Neural progenitor cell (in vitro differentiated cells): ENCODE data around the gene MARCO. TPM values are rescaled to one million over a fixed set of nuclear protein-coding genes. Genes with fewer than 3 reads are reported as not detected.

Experiments
- DNase-seq: peaks from one replicate; pipeline ENCODE4 v3.0.0-alpha.2; 2016; ENCODE audit warnings: low spot score
- H2AFZ ChIP-seq: fragments of 200-600 bp; sonication (generic); replicated peaks from 2 replicates; pipeline ENCODE4 v1.6.1; 2016; ENCODE audit warnings: antibody characterized with exemption
- H3F3A ChIP-seq: fragments of 200-600 bp; sonication (generic); 2 replicates; pipeline ENCODE4 v1.6.1; 2016; ENCODE audit warnings: antibody characterized with exemption, low read depth
- H3K27ac ChIP-seq: fragments of 200-600 bp; sonication (generic); 2 replicates; pipeline ENCODE4 v1.5.1; 2016; ENCODE audit warnings: mild to moderate bottlenecking
- H3K27me3 ChIP-seq: fragments of 200-600 bp; sonication (generic); 2 replicates; pipeline ENCODE4 v1.6.1; 2016; ENCODE audit warnings: mild to moderate bottlenecking, moderate library complexity
- H3K36me3 ChIP-seq: fragments of 200-600 bp; sonication (generic); 2 replicates; pipeline ENCODE4 v1.5.1; 2016
- H3K4me1 ChIP-seq: fragments of 200-600 bp; sonication (generic); 2 replicates; pipeline ENCODE4 v1.6.1; 2016; ENCODE audit warnings: mixed run types
- H3K4me2 ChIP-seq: fragments of 200-600 bp; sonication (generic); 2 replicates; pipeline ENCODE4 v1.6.1; 2016
- H3K4me3 ChIP-seq: fragments of 200-600 bp; sonication (generic); 2 replicates; pipeline ENCODE4 v1.5.1; 2016
- H3K79me2 ChIP-seq: fragments of 200-600 bp; sonication (generic); 2 replicates; pipeline ENCODE4 v1.6.1; 2016; ENCODE audit warnings: low read depth
- H3K9ac ChIP-seq: fragments of 200-600 bp; sonication (generic); 2 replicates; pipeline ENCODE4 v1.6.1; 2016
- H3K9me3 ChIP-seq: fragments of 200-600 bp; sonication (generic); 2 replicates; pipeline ENCODE4 v1.5.1; 2016; ENCODE audit warnings: low read depth
- H4K20me1 ChIP-seq: fragments of 200-600 bp; sonication (generic); 2 replicates; pipeline ENCODE4 v1.6.1; 2016; ENCODE audit warnings: low read depth
- H3K27ac Mint-ChIP-seq: 3 replicates; pipeline ENCODE4 v1.8.0; 2021; ENCODE audit warnings: mixed read lengths
- H3K27me3 Mint-ChIP-seq: 2 replicates; pipeline ENCODE4 v1.8.0; 2022; ENCODE audit warnings: low read depth, mild to moderate bottlenecking, inconsistent platforms, moderate library complexity, mixed read lengths; ENCODE audit not compliant: insufficient read depth
- H3K36me3 Mint-ChIP-seq: 3 replicates; pipeline ENCODE4 v1.8.0; 2021; ENCODE audit warnings: mixed read lengths
- H3K4me1 Mint-ChIP-seq: 3 replicates; pipeline ENCODE4 v1.8.0; 2021; ENCODE audit warnings: mixed read lengths
- H3K4me3 Mint-ChIP-seq: 3 replicates; pipeline ENCODE4 v1.8.0; 2021; ENCODE audit warnings: mild to moderate bottlenecking, moderate library complexity, mixed read lengths
- H3K9me3 Mint-ChIP-seq: 3 replicates; pipeline ENCODE4 v1.8.0; 2020; ENCODE audit warnings: mixed read lengths
- EZH2 ChIP-seq: fragments of 200-600 bp; sonication (generic); IDR thresholded peaks from 2 replicates; pipeline ENCODE4 v1.6.1; 2017; ENCODE audit warnings: antibody characterized with exemption, mild to moderate bottlenecking, moderate library complexity
- EZH2phosphoT487 ChIP-seq: fragments of 200-600 bp; sonication (generic); IDR thresholded peaks from 2 replicates; pipeline ENCODE4 v1.6.1; 2017; ENCODE audit warnings: antibody characterized with exemption
- total RNA-seq: library from RNA; depleted of rRNA; stranded (reverse); fragments of >200 nt; gene quantifications from 2 replicates; pipeline ENCODE4 v1.2.3, GENCODE V29; 2015; ENCODE audit warnings: low replicate concordance
- TF ChIP-seq, protein P1 (sequence below): fragments of 200-600 bp; sonication (generic); IDR thresholded peaks from 2 replicates; pipeline ENCODE4 v1.5.1; 2017; ENCODE audit warnings: antibody characterized with exemption, mild to moderate bottlenecking

MARCO gene
- total RNA-seq, 1 donor from 2014 or later: not detected

- H3K9me3 Mint-ChIP-seq: no peaks in the 10 kb centered on the region
- Histone ChIP-seq H4K20me1 (no peaks in the 10 kb centered on the region), H3F3A (no peaks in the 10 kb centered on the region), H3K4me2 (no peak overlapping the region), H2AFZ (no peak overlapping the region), H3K36me3 (no peaks in the 10 kb centered on the region), H3K4me1 (no peaks in the 10 kb centered on the region), H3K4me3 (no peak overlapping the region), H3K79me2 (no peaks in the 10 kb centered on the region), H3K27ac (no peak overlapping the region), H3K9ac (no peak overlapping the region), H3K27me3 (peaks cover 13% of the 10 kb centered on the region), H3K9me3 (no peaks in the 10 kb centered on the region)
- H3K36me3 Mint-ChIP-seq: no peaks in the 10 kb centered on the region
- no peak overlapping the region for H3K27ac Mint-ChIP-seq
- DNase-seq: no peak
- H3K4me1 Mint-ChIP-seq: no peaks in the 10 kb centered on the region
- TF ChIP-seq, protein P1, sequence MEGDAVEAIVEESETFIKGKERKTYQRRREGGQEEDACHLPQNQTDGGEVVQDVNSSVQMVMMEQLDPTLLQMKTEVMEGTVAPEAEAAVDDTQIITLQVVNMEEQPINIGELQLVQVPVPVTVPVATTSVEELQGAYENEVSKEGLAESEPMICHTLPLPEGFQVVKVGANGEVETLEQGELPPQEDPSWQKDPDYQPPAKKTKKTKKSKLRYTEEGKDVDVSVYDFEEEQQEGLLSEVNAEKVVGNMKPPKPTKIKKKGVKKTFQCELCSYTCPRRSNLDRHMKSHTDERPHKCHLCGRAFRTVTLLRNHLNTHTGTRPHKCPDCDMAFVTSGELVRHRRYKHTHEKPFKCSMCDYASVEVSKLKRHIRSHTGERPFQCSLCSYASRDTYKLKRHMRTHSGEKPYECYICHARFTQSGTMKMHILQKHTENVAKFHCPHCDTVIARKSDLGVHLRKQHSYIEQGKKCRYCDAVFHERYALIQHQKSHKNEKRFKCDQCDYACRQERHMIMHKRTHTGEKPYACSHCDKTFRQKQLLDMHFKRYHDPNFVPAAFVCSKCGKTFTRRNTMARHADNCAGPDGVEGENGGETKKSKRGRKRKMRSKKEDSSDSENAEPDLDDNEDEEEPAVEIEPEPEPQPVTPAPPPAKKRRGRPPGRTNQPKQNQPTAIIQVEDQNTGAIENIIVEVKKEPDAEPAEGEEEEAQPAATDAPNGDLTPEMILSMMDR: no peak
- TF ChIP-seq EZH2phosphoT487 (no peak), EZH2 (no peak)
- H3K4me3 Mint-ChIP-seq: no peak overlapping the region
- H3K27me3 Mint-ChIP-seq: peaks cover 4% of the 10 kb centered on the region
These were observed 41.9 kb downstream of the MARCO start for GRCh38 chr2:118983915-118984314.

DNA sequence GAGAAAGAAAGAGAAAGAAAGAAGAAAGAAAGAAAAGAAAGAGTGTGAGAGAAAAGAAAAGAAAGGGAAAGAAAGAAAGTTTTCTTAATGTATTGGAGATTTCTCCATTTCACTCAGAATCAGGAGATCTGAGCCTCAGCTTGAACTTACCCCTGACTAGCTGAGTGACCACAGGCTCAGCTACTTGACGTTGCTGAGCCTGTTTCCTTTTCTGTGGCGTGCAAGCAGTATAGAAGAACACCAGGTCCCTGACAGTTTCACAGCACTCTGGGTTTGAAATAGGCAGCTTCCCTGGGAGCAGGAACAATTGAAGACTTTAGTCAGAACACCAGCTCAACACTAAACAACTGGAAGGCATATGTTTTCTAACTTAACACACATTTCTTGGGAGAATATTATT lies 44.7 kb downstream of the MARCO start:
- H3K9me3 ChIP-seq: no peaks in the 10 kb centered on the region
- H3K9ac ChIP-seq: no peak overlapping the region
- no peaks in the 10 kb centered on the region for H3K4me1 Mint-ChIP-seq
- TF ChIP-seq EZH2phosphoT487 (no peak), EZH2 (no peak)
- TF ChIP-seq, protein P1: no peak
- no peaks in the 10 kb centered on the region for H3K36me3 Mint-ChIP-seq
- H3F3A ChIP-seq: no peaks in the 10 kb centered on the region
- no peaks in the 10 kb centered on the region for H3K9me3 Mint-ChIP-seq
- no peaks in the 10 kb centered on the region for H3K79me2 ChIP-seq
- no peaks in the 10 kb centered on the region for H3K27me3 ChIP-seq
- H2AFZ ChIP-seq: no peak overlapping the region
- H3K27ac ChIP-seq: no peak overlapping the region
- DNase-seq: no peak
- no peak overlapping the region for H3K27ac Mint-ChIP-seq
- no peak overlapping the region for H3K4me2 ChIP-seq
- H3K4me3 ChIP-seq: no peak overlapping the region
- H3K36me3 ChIP-seq: no peaks in the 10 kb centered on the region
- H3K4me3 Mint-ChIP-seq: no peak overlapping the region
- peaks cover 3% of the 10 kb centered on the region for H3K27me3 Mint-ChIP-seq
- no peaks in the 10 kb centered on the region for H3K4me1 ChIP-seq
- no peaks in the 10 kb centered on the region for H4K20me1 ChIP-seq

GRCh38 chr2:118987886-118988285 lies 45.9 kb downstream of the MARCO start:
- Mint-ChIP-seq H3K36me3 (no peaks in the 10 kb centered on the region), H3K27me3 (peaks cover 3% of the 10 kb centered on the region), H3K4me1 (no peaks in the 10 kb centered on the region), H3K27ac (no peak overlapping the region), H3K9me3 (no peaks in the 10 kb centered on the region), H3K4me3 (no peak overlapping the region)
- Histone ChIP-seq H4K20me1 (no peaks in the 10 kb centered on the region), H3K27me3 (no peaks in the 10 kb centered on the region), H3K9ac (no peak overlapping the region), H3K4me1 (no peaks in the 10 kb centered on the region), H3K79me2 (no peaks in the 10 kb centered on the region), H3K9me3 (no peaks in the 10 kb centered on the region), H3K4me2 (no peak overlapping the region), H3K4me3 (no peak overlapping the region), H3K36me3 (no peaks in the 10 kb centered on the region), H2AFZ (no peak overlapping the region), H3F3A (no peaks in the 10 kb centered on the region), H3K27ac (no peak overlapping the region)
- TF ChIP-seq EZH2: no peak
- TF ChIP-seq, protein P1: no peak
- no peak for TF ChIP-seq EZH2phosphoT487
- DNase-seq: no peak

DNA sequence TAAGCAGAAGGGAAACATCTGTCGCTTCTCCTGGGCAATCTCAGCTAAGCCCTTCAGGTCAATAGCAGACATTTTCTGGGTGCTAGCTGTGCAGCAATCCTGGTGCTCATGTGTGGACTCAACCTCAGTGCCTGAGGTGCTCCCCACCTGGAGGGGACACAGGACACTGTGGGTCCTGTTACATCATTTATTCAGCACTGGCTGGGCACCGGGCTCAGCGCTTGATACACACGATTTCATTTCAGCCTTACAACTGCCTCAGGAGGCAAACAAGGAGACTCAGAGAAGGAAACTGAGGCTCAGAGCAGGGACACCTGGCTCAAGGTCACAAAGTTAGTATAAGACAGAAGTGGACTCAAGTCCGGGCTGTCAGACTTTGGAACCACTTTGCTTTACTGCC lies 46.7 kb downstream of the MARCO start:
- Histone ChIP-seq H3K27ac (no peak overlapping the region), H3K79me2 (no peaks in the 10 kb centered on the region), H3K4me3 (no peak overlapping the region), H3K9ac (no peak overlapping the region), H2AFZ (no peak overlapping the region), H3K36me3 (no peaks in the 10 kb centered on the region), H3K27me3 (no peaks in the 10 kb centered on the region), H3K4me2 (no peak overlapping the region), H4K20me1 (no peaks in the 10 kb centered on the region), H3F3A (no peaks in the 10 kb centered on the region), H3K9me3 (no peaks in the 10 kb centered on the region), H3K4me1 (no peaks in the 10 kb centered on the region)
- Mint-ChIP-seq H3K27me3 (peaks cover 3% of the 10 kb centered on the region), H3K36me3 (no peaks in the 10 kb centered on the region), H3K27ac (no peak overlapping the region), H3K9me3 (no peaks in the 10 kb centered on the region), H3K4me1 (no peaks in the 10 kb centered on the region), H3K4me3 (no peak overlapping the region)
- TF ChIP-seq, protein P1: no peak
- TF ChIP-seq EZH2phosphoT487 (no peak), EZH2 (no peak)
- no peak for DNase-seq
